ENCODE results near the gene ABI3BP. TPM values are rescaled to one million over a fixed set of nuclear protein-coding genes. Genes with fewer than 3 reads are reported as not detected.

The ABI3BP gene
- total and polyA plus RNA-seq, 11 donors: 7.8 to 96.6 (median 26.4) TPM

- intact Hi-C loops (cut with DNase I): no loop called here
- DNase-seq: no peak
- Histone ChIP-seq H3K4me1 (peaks cover 0 to 7% (median 0%) of the 10 kb centered on the region in 12 donors), H3K4me3 (no peak overlapping the region), H3K27me3 (no peaks in the 10 kb centered on the region), H3K27ac (peak overlapping the region in 9 of 12 donors; percentile 16 to 69 (median 42)), H3K9me3 (peaks cover 0 to 35% (median 14%) of the 10 kb centered on the region in 12 donors), H3K36me3 (no peaks in the 10 kb centered on the region)
- ATAC-seq: peak in 3 of 4 donors; percentile 62 to 67 (median 63)
- 64 to 72% (median 68%) methylated on average over 3 of the region's 3 CpGs for WGBS, 4 donors
- TF ChIP-seq POLR2A (IDR thresholded peaks at IDR 0.05): no peak
- TF ChIP-seq, protein P1, sequence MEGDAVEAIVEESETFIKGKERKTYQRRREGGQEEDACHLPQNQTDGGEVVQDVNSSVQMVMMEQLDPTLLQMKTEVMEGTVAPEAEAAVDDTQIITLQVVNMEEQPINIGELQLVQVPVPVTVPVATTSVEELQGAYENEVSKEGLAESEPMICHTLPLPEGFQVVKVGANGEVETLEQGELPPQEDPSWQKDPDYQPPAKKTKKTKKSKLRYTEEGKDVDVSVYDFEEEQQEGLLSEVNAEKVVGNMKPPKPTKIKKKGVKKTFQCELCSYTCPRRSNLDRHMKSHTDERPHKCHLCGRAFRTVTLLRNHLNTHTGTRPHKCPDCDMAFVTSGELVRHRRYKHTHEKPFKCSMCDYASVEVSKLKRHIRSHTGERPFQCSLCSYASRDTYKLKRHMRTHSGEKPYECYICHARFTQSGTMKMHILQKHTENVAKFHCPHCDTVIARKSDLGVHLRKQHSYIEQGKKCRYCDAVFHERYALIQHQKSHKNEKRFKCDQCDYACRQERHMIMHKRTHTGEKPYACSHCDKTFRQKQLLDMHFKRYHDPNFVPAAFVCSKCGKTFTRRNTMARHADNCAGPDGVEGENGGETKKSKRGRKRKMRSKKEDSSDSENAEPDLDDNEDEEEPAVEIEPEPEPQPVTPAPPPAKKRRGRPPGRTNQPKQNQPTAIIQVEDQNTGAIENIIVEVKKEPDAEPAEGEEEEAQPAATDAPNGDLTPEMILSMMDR (IDR thresholded peaks at IDR 0.05): no peak
Observed at GRCh38 chr3:100957261-100957986, 35.8 kb downstream of the ABI3BP start.

GRCh38 chr3:100956276-100956675, 36.9 kb downstream of the ABI3BP start:
- peaks cover 0 to 28% (median 14%) of the 10 kb centered on the region in 12 donors for H3K9me3 ChIP-seq
- DNase-seq (no peak), ATAC-seq (no peak)
- no peak overlapping the region for H3K4me3 ChIP-seq
- no peaks in the 10 kb centered on the region for H3K36me3 ChIP-seq
- H3K27ac ChIP-seq: peak overlapping the region in 5 of 12 donors; percentile 33 to 69 (median 47)
- H3K27me3 ChIP-seq: no peaks in the 10 kb centered on the region
- 55 to 71% (median 66%) methylated on average over 2 of the region's 2 CpGs for WGBS, 4 donors
- intact Hi-C loops (cut with DNase I): no loop called here
- peaks cover 0 to 7% (median 0%) of the 10 kb centered on the region in 12 donors for H3K4me1 ChIP-seq
- no peak for TF ChIP-seq POLR2A (IDR thresholded peaks at IDR 0.05)
- TF ChIP-seq, protein P1 (IDR thresholded peaks at IDR 0.05): no peak

- no peak for TF ChIP-seq POLR2A (IDR thresholded peaks at IDR 0.05)
- TF ChIP-seq, protein P1 (IDR thresholded peaks at IDR 0.05): no peak
- H3K9me3 ChIP-seq: peaks cover 0 to 15% (median 6%) of the 10 kb centered on the region in 12 donors
- peak overlapping the region in 8 of 12 donors; percentile 1 to 69 (median 24) for H3K27ac ChIP-seq
- no peaks in the 10 kb centered on the region for H3K36me3 ChIP-seq
- H3K27me3 ChIP-seq: no peaks in the 10 kb centered on the region
- peaks cover 0 to 7% (median 0%) of the 10 kb centered on the region in 12 donors for H3K4me1 ChIP-seq
- ATAC-seq (peak; percentile 85 to 96 (median 95)), DNase-seq (peak in 4 of 5 donors; percentile 18 to 41 (median 29))
- H3K4me3 ChIP-seq: no peak overlapping the region
- intact Hi-C loops (cut with DNase I): no loop called here
- WGBS, 4 donors: 21 to 41% (median 30%) methylated on average over 4 of the region's 4 CpGs
Observed at GRCh38 chr3:100954990-100955389, 38.2 kb downstream of the ABI3BP start.

GRCh38 chr3:100954199-100954935, 38.9 kb downstream of the ABI3BP start:
- H3K27ac ChIP-seq: peak overlapping the region in 8 of 12 donors; percentile 1 to 69 (median 22)
- intact Hi-C loops (cut with DNase I): no loop called here

More at GRCh38 chr3:100954199-100954935, 38.9 kb downstream of the ABI3BP start:
- no peaks in the 10 kb centered on the region for H3K36me3 ChIP-seq
- 38 to 50% (median 47%) methylated on average over 3 of the region's 3 CpGs for WGBS, 4 donors
- H3K4me3 ChIP-seq: no peak overlapping the region
- TF ChIP-seq, protein P1 (IDR thresholded peaks at IDR 0.05): no peak
- TF ChIP-seq POLR2A (IDR thresholded peaks at IDR 0.05): no peak
- H3K27me3 ChIP-seq: no peaks in the 10 kb centered on the region
- peaks cover 0 to 9% (median under 1%) of the 10 kb centered on the region in 12 donors for H3K9me3 ChIP-seq
- peaks cover 0 to 7% (median 0%) of the 10 kb centered on the region in 12 donors for H3K4me1 ChIP-seq
- no peak for DNase-seq
- ATAC-seq: no peak
